ENCODE data around the gene MMP23B. TPM values are rescaled to one million over a fixed set of nuclear protein-coding genes. Genes with fewer than 3 reads are reported as not detected.
A peak's percentile ranks its signal among the peaks of the same experiment; 100 is the strongest.
"Not testable (repeated sequence)": the region's sequence is repeated elsewhere in the genome, so short reads cannot be mapped to it uniquely, and the experiment has no call there.

The MMP23B gene
- total and polyA plus RNA-seq, 2 experiments from 2014 or later, result 73.4 to 136 TPM

- Histone ChIP-seq H3K27ac (peak overlapping the region; percentile 92), H3K79me2 (no peaks in the 10 kb centered on the region), H3K9me3 (ENCODE audit: low read depth) (no peaks in the 10 kb centered on the region), H3K27me3 (peaks cover 15% of the 10 kb centered on the region), H3K9me2 (replicated peaks; ENCODE audit: insufficient read depth) (no peaks in the 10 kb centered on the region), H2AFZ (no peak overlapping the region), H3K4me1 (ENCODE audit: insufficient read depth) (peaks cover 19% of the 10 kb centered on the region), H3K4me3 (no peak overlapping the region), H3K36me3 (replicated peaks; ENCODE audit: insufficient read depth, low read depth) (no peaks in the 10 kb centered on the region), H4K20me1 (ENCODE audit: insufficient read depth, poor library complexity, severe bottlenecking) (no peaks in the 10 kb centered on the region), H3K4me2 (peak overlapping the region; percentile 75)
- TF ChIP-seq CTCF (IDR thresholded peaks at IDR 0.05; ENCODE audit: poor library complexity) (no peak), EZH2phosphoT487 (IDR thresholded peaks at IDR 0.05; ENCODE audit: low read depth, severe bottlenecking, unreplicated experiment) (peak; percentile 58)
- WGBS (ENCODE audit: low lambda C conversion rate, missing lambda C conversion rate), result 16% methylated on average over 16 of the region's 79 CpGs
- DNase-seq (ENCODE audit: low spot score), result peak; percentile 65
These were observed 800 bp upstream of the MMP23B start for GRCh38 chr1:1630965-1631781.

- H3K9me3 ChIP-seq (ENCODE audit: low read depth); H3K36me3 ChIP-seq (replicated peaks; ENCODE audit: insufficient read depth, low read depth); DNase-seq (ENCODE audit: low spot score); H3K9me2 ChIP-seq (replicated peaks; ENCODE audit: insufficient read depth); H3K79me2 ChIP-seq; H3K4me2 ChIP-seq; H4K20me1 ChIP-seq (ENCODE audit: insufficient read depth, poor library complexity, severe bottlenecking); H3K27ac ChIP-seq; H3K4me3 ChIP-seq; H2AFZ ChIP-seq: not testable (repeated sequence)
- WGBS (ENCODE audit: low lambda C conversion rate, missing lambda C conversion rate), result no CpG with 5 or more reads among the region's 35 CpGs
- H3K27me3 ChIP-seq, result peaks cover 15% of the 10 kb centered on the region
- peaks cover 19% of the 10 kb centered on the region for H3K4me1 ChIP-seq (ENCODE audit: insufficient read depth)
These were observed 1.4 kb downstream of the MMP23B start for GRCh38 chr1:1633409-1633808.

- H3K4me3 ChIP-seq, result not testable (repeated sequence)
These were observed 2.6 kb downstream of the MMP23B start for GRCh38 chr1:1634613-1635012.

GRCh38 chr1:1636621-1637478 is 4.9 kb downstream of the MMP23B start:
- H3K9me3 ChIP-seq (ENCODE audit: low read depth); H3K36me3 ChIP-seq (replicated peaks; ENCODE audit: insufficient read depth, low read depth); H3K4me2 ChIP-seq; H2AFZ ChIP-seq; H4K20me1 ChIP-seq (ENCODE audit: insufficient read depth, poor library complexity, severe bottlenecking); DNase-seq (ENCODE audit: low spot score); H3K4me1 ChIP-seq (ENCODE audit: insufficient read depth); H3K9me2 ChIP-seq (replicated peaks; ENCODE audit: insufficient read depth); H3K27ac ChIP-seq; H3K4me3 ChIP-seq; H3K27me3 ChIP-seq; H3K79me2 ChIP-seq: not testable (repeated sequence)
- WGBS (ENCODE audit: low lambda C conversion rate, missing lambda C conversion rate), result 96% methylated on average over 36 of the region's 37 CpGs

More at GRCh38 chr1:1634613-1635012, 2.6 kb downstream of the MMP23B start:
- H4K20me1 ChIP-seq (ENCODE audit: insufficient read depth, poor library complexity, severe bottlenecking); H3K4me2 ChIP-seq; H2AFZ ChIP-seq; DNase-seq (ENCODE audit: low spot score); H3K9me3 ChIP-seq (ENCODE audit: low read depth); H3K79me2 ChIP-seq; H3K27ac ChIP-seq; H3K9me2 ChIP-seq (replicated peaks; ENCODE audit: insufficient read depth); H3K36me3 ChIP-seq (replicated peaks; ENCODE audit: insufficient read depth, low read depth): not testable (repeated sequence)
- H3K4me1 ChIP-seq (ENCODE audit: insufficient read depth), result peaks cover 19% of the 10 kb centered on the region
- 95% methylated on average over 10 of the region's 13 CpGs for WGBS (ENCODE audit: low lambda C conversion rate, missing lambda C conversion rate)
- H3K27me3 ChIP-seq, result peaks cover 15% of the 10 kb centered on the region

GRCh38 chr1:1637479-1637875 is 5.5 kb downstream of the MMP23B start:
- not testable (repeated sequence) for H3K27ac ChIP-seq

GRCh38 chr1:1638528-1638927 is 6.6 kb downstream of the MMP23B start:
- not testable (repeated sequence) for DNase-seq (ENCODE audit: low spot score); H3K27me3 ChIP-seq; H3K4me1 ChIP-seq (ENCODE audit: insufficient read depth); H3K9me3 ChIP-seq (ENCODE audit: low read depth); H3K36me3 ChIP-seq (replicated peaks; ENCODE audit: insufficient read depth, low read depth); H3K79me2 ChIP-seq; H3K4me2 ChIP-seq; H3K9me2 ChIP-seq (replicated peaks; ENCODE audit: insufficient read depth); H3K27ac ChIP-seq; H2AFZ ChIP-seq; H4K20me1 ChIP-seq (ENCODE audit: insufficient read depth, poor library complexity, severe bottlenecking); H3K4me3 ChIP-seq
- WGBS (ENCODE audit: low lambda C conversion rate, missing lambda C conversion rate), result 93% methylated on average over 8 of the region's 13 CpGs

More at GRCh38 chr1:1637479-1637875, 5.5 kb downstream of the MMP23B start:
- H3K9me2 ChIP-seq (replicated peaks; ENCODE audit: insufficient read depth); H3K4me2 ChIP-seq; DNase-seq (ENCODE audit: low spot score); H4K20me1 ChIP-seq (ENCODE audit: insufficient read depth, poor library complexity, severe bottlenecking); H3K4me3 ChIP-seq; H3K27me3 ChIP-seq; H3K9me3 ChIP-seq (ENCODE audit: low read depth); H3K36me3 ChIP-seq (replicated peaks; ENCODE audit: insufficient read depth, low read depth); H3K79me2 ChIP-seq; H3K4me1 ChIP-seq (ENCODE audit: insufficient read depth); H2AFZ ChIP-seq: not testable (repeated sequence)
- 93% methylated on average over 12 of the region's 14 CpGs for WGBS (ENCODE audit: low lambda C conversion rate, missing lambda C conversion rate)

- H2AFZ ChIP-seq; H3K27ac ChIP-seq; H3K9me3 ChIP-seq (ENCODE audit: low read depth); H3K4me2 ChIP-seq; H3K27me3 ChIP-seq; DNase-seq (ENCODE audit: low spot score); H4K20me1 ChIP-seq (ENCODE audit: insufficient read depth, poor library complexity, severe bottlenecking); H3K79me2 ChIP-seq; H3K4me1 ChIP-seq (ENCODE audit: insufficient read depth); H3K36me3 ChIP-seq (replicated peaks; ENCODE audit: insufficient read depth, low read depth); H3K4me3 ChIP-seq; H3K9me2 ChIP-seq (replicated peaks; ENCODE audit: insufficient read depth): not testable (repeated sequence)
- WGBS (ENCODE audit: low lambda C conversion rate, missing lambda C conversion rate), result 98% methylated on average over 16 of the region's 16 CpGs
These were observed 7.4 kb downstream of the MMP23B start for GRCh38 chr1:1639368-1639767.
